ENCODE data around the gene ANXA4.
"Not testable (repeated sequence)": the region's sequence is repeated elsewhere in the genome, so short reads cannot be mapped to it uniquely, and the experiment has no call there.

Gene ANXA4

GRCh38 chr2:69754633-69755032 is 12.7 kb downstream of the ANXA4 start:
- no peak for DNase-seq (ENCODE audit: low read depth, low spot score)
- no peak for TF ChIP-seq FOXP2 (optimal IDR thresholded peaks at IDR 0.05; ENCODE audit: control extremely low read depth, extremely low read length, insufficient read depth)
- TF ChIP-seq POLR2AphosphoS5 (IDR thresholded peaks at IDR 0.05; ENCODE audit: borderline replicate concordance, low read depth, low read length), result no peak
- TF ChIP-seq EZH2 (IDR thresholded peaks at IDR 0.05), result no peak
- H3K36me3 ChIP-seq (ENCODE audit: insufficient read depth, low read length), result no peaks in the 10 kb centered on the region
- no peak overlapping the region for H3K4me3 ChIP-seq
- H3K9ac ChIP-seq (ENCODE audit: insufficient read length), result no peak overlapping the region
- no peak overlapping the region for H3K27ac ChIP-seq
- no peaks in the 10 kb centered on the region for H3K9me3 ChIP-seq (ENCODE audit: low read depth, low read length)

GRCh38 chr2:69755862-69756467 is 14.0 kb downstream of the ANXA4 start:
- Histone ChIP-seq H3K4me3 (no peak overlapping the region), H3K9ac (ENCODE audit: insufficient read length) (peak overlapping the region; percentile 41), H3K36me3 (ENCODE audit: insufficient read depth, low read length) (no peaks in the 10 kb centered on the region), H3K9me3 (ENCODE audit: low read depth, low read length) (no peaks in the 10 kb centered on the region), H3K27ac (no peak overlapping the region)
- no peak for DNase-seq (ENCODE audit: low read depth, low spot score)
- TF ChIP-seq POLR2AphosphoS5 (IDR thresholded peaks at IDR 0.05; ENCODE audit: borderline replicate concordance, low read depth, low read length), result no peak

GRCh38 chr2:69762025-69762424 is 20.1 kb downstream of the ANXA4 start:
- Histone ChIP-seq H3K27ac (no peak overlapping the region), H3K9ac (ENCODE audit: insufficient read length) (no peak overlapping the region), H3K36me3 (ENCODE audit: insufficient read depth, low read length) (no peaks in the 10 kb centered on the region), H3K4me3 (no peak overlapping the region), H3K9me3 (ENCODE audit: low read depth, low read length) (no peaks in the 10 kb centered on the region)
- DNase-seq (ENCODE audit: low read depth, low spot score), result no peak
- TF ChIP-seq EZH2 (IDR thresholded peaks at IDR 0.05) (no peak), FOXP2 (optimal IDR thresholded peaks at IDR 0.05; ENCODE audit: control extremely low read depth, extremely low read length, insufficient read depth) (no peak), POLR2AphosphoS5 (IDR thresholded peaks at IDR 0.05; ENCODE audit: borderline replicate concordance, low read depth, low read length) (no peak)

- no peaks in the 10 kb centered on the region for H3K36me3 ChIP-seq (ENCODE audit: insufficient read depth, low read length)
- no peaks in the 10 kb centered on the region for H3K9me3 ChIP-seq (ENCODE audit: low read depth, low read length)
- H3K27ac ChIP-seq, result no peak overlapping the region
- no peak for TF ChIP-seq EZH2 (IDR thresholded peaks at IDR 0.05)
- TF ChIP-seq POLR2AphosphoS5 (IDR thresholded peaks at IDR 0.05; ENCODE audit: borderline replicate concordance, low read depth, low read length), result no peak
- no peak for TF ChIP-seq FOXP2 (optimal IDR thresholded peaks at IDR 0.05; ENCODE audit: control extremely low read depth, extremely low read length, insufficient read depth)
- DNase-seq (ENCODE audit: low read depth, low spot score), result no peak
- H3K4me3 ChIP-seq, result no peak overlapping the region
- no peak overlapping the region for H3K9ac ChIP-seq (ENCODE audit: insufficient read length)
Observed at GRCh38 chr2:69762513-69763494, 20.9 kb downstream of the ANXA4 start.

- H3K9ac ChIP-seq (ENCODE audit: insufficient read length); DNase-seq (ENCODE audit: low read depth, low spot score); H3K27ac ChIP-seq; H3K4me3 ChIP-seq; H3K9me3 ChIP-seq (ENCODE audit: low read depth, low read length); H3K36me3 ChIP-seq (ENCODE audit: insufficient read depth, low read length): not testable (repeated sequence)
Observed at GRCh38 chr2:69763831-69764230, 21.9 kb downstream of the ANXA4 start.

- Histone ChIP-seq H3K9me3 (ENCODE audit: low read depth, low read length) (no peaks in the 10 kb centered on the region), H3K36me3 (ENCODE audit: insufficient read depth, low read length) (no peaks in the 10 kb centered on the region), H3K27ac (no peak overlapping the region), H3K9ac (ENCODE audit: insufficient read length) (no peak overlapping the region), H3K4me3 (no peak overlapping the region)
- no peak for DNase-seq (ENCODE audit: low read depth, low spot score)
- TF ChIP-seq FOXP2 (optimal IDR thresholded peaks at IDR 0.05; ENCODE audit: control extremely low read depth, extremely low read length, insufficient read depth) (no peak), POLR2AphosphoS5 (IDR thresholded peaks at IDR 0.05; ENCODE audit: borderline replicate concordance, low read depth, low read length) (no peak), EZH2 (IDR thresholded peaks at IDR 0.05) (no peak)
Observed at GRCh38 chr2:69764286-69765095, 22.6 kb downstream of the ANXA4 start.

- Histone ChIP-seq H3K4me3 (no peak overlapping the region), H3K36me3 (ENCODE audit: insufficient read depth, low read length) (no peaks in the 10 kb centered on the region), H3K9ac (ENCODE audit: insufficient read length) (no peak overlapping the region), H3K9me3 (ENCODE audit: low read depth, low read length) (no peaks in the 10 kb centered on the region), H3K27ac (no peak overlapping the region)
- TF ChIP-seq EZH2 (IDR thresholded peaks at IDR 0.05) (no peak), POLR2AphosphoS5 (IDR thresholded peaks at IDR 0.05; ENCODE audit: borderline replicate concordance, low read depth, low read length) (no peak)
- DNase-seq (ENCODE audit: low read depth, low spot score), result no peak
Observed at GRCh38 chr2:69765096-69765380, 23.1 kb downstream of the ANXA4 start.

GRCh38 chr2:69766014-69766413 is 24.1 kb downstream of the ANXA4 start:
- TF ChIP-seq POLR2AphosphoS5 (IDR thresholded peaks at IDR 0.05; ENCODE audit: borderline replicate concordance, low read depth, low read length) (no peak), FOXP2 (optimal IDR thresholded peaks at IDR 0.05; ENCODE audit: control extremely low read depth, extremely low read length, insufficient read depth) (no peak), EZH2 (IDR thresholded peaks at IDR 0.05) (no peak)
- Histone ChIP-seq H3K27ac (no peak overlapping the region), H3K36me3 (ENCODE audit: insufficient read depth, low read length) (no peaks in the 10 kb centered on the region), H3K9ac (ENCODE audit: insufficient read length) (no peak overlapping the region), H3K9me3 (ENCODE audit: low read depth, low read length) (no peaks in the 10 kb centered on the region), H3K4me3 (no peak overlapping the region)
- DNase-seq (ENCODE audit: low read depth, low spot score), result no peak

All from SK-N-MC (cell line).